Ovary (tissue), 3 donors: ENCODE measurements around the gene TMEFF2.

ENCODE experiments used
- CTCF ChIP-seq, 3 donors: fragments of 450-650 bp in 2 of 3; fragments of 200-600 bp in 1 of 3; IDR thresholded peaks; one replicate each; pipeline versions ENCODE4 v1.5.1 to v1.8.0; 2016 to 2022; ENCODE audit warnings: antibody characterized with exemption in 3 of 3, mild to moderate bottlenecking in 1 of 3
- EP300 ChIP-seq: sonication (generic); formaldehyde crosslinking; IDR thresholded peaks from one replicate; pipeline ENCODE4 v1.6.1; 2017; ENCODE audit warnings: antibody characterized with exemption
- POLR2A ChIP-seq: fragments of 450-650 bp; IDR thresholded peaks from one replicate; pipeline ENCODE4 v1.6.1; 2017; ENCODE audit warnings: antibody characterized with exemption, mild to moderate bottlenecking, moderate library complexity
- donor health status: DM: no; HTN: no; CAD: no.

GRCh38 chr2:192123847-192124246, 70.9 kb downstream of the TMEFF2 start:
- TF ChIP-seq EP300: no peak
- no peak for TF ChIP-seq CTCF (IDR thresholded peaks at IDR 0.05)
- no peak for TF ChIP-seq POLR2A
